ENCODE measurements around the gene DOHH.

- TF ChIP-seq, protein P1, sequence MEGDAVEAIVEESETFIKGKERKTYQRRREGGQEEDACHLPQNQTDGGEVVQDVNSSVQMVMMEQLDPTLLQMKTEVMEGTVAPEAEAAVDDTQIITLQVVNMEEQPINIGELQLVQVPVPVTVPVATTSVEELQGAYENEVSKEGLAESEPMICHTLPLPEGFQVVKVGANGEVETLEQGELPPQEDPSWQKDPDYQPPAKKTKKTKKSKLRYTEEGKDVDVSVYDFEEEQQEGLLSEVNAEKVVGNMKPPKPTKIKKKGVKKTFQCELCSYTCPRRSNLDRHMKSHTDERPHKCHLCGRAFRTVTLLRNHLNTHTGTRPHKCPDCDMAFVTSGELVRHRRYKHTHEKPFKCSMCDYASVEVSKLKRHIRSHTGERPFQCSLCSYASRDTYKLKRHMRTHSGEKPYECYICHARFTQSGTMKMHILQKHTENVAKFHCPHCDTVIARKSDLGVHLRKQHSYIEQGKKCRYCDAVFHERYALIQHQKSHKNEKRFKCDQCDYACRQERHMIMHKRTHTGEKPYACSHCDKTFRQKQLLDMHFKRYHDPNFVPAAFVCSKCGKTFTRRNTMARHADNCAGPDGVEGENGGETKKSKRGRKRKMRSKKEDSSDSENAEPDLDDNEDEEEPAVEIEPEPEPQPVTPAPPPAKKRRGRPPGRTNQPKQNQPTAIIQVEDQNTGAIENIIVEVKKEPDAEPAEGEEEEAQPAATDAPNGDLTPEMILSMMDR (IDR thresholded peaks at IDR 0.05), result no peak
- TF ChIP-seq POLR2A (IDR thresholded peaks at IDR 0.05) (no peak), POLR2AphosphoS5 (IDR thresholded peaks at IDR 0.05) (no peak)
Observed at GRCh38 chr19:3454656-3455392, 45.6 kb downstream of the DOHH start.
